Activated T-cell treated with anti-CD3 and anti-CD28 coated beads for 24 hours (primary cell): Measurements from ENCODE around the gene SEC22B.
"Not testable (repeated sequence)": the region's sequence is repeated elsewhere in the genome, so short reads cannot be mapped to it uniquely, and the experiment has no call there.

Source experiments
- DNase-seq: peaks from one replicate; pipeline ENCODE4 v3.0.0-alpha.2; 2020; ENCODE audit warnings: low read depth

The SEC22B gene

DNA sequence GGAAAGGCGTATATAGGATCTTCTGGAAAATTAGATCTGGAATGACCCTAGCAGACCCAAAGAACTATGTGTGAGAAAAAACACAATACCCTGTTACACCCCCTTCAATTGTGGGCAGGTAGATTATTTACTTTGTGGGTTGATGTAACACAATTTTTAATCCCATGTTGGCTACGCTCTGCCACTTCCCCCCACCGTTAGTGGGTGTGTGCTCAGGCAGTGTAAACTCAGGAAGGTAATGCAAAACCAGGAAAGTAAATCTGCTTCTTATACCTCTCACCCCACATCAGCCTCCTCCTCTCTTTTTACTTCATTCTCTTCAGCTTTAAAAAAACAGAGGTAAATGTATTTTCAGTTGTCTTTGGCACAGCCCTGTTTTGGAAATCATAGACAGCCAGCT lies 63.2 kb downstream of the SEC22B start:
- not testable (repeated sequence) for DNase-seq

DNA sequence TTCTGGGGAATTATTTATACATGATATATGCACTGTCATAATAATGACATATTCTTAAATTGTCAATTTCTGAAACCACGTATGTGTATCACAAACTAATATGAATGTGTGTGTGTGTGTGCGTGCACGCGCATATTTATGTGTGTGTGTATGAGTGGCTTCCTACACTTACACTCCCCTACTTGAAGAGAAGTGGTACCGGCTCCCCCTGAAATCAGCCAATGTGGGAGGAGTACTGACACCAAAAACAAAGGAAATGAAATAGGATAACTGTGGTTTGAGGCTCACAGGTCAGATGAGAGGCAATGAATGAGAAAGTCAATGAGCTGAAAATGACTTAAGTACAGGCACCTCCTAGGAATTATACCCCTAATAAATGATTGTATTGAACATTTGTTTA lies 64.1 kb downstream of the SEC22B start:
- DNase-seq, result not testable (repeated sequence)

DNA sequence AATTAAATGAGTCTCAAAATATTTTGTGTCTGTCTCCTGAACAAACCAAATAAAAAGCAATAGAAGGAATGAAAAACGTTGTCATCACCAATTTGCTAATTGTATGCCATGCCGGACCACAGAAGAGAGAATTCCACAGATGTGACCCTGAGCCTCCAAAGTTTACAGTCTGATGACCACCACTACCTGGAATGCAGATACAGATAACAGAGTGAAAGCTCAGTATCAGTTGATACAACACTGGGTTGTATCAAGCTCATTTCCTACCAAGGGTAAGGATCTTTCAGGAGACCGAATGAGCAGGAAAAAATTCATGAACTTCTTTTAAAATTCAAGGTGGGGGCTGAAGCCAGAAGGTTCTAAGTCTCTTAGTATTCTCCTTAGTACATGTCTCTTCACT lies 64.5 kb downstream of the SEC22B start:
- DNase-seq, result not testable (repeated sequence)

DNA sequence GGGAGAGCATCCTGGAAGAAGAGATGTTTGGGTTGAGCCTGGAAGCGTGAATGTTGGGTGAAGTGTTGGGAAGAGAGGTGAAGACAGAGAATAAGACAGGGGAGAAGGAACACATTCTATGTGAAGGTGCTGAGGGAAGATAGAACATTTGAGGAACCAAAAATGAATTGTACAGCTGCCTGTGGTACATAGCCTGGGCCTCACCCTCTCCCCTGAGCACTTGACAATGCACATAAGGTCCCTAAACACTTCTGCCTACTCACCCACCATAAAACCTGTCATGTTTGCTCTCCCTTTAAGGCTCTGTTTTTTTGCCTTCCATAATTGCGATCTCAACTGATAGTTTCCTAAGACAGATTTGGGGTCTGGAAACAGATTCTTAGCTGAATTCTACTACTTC lies 65.3 kb downstream of the SEC22B start:
- DNase-seq, result not testable (repeated sequence)

DNA sequence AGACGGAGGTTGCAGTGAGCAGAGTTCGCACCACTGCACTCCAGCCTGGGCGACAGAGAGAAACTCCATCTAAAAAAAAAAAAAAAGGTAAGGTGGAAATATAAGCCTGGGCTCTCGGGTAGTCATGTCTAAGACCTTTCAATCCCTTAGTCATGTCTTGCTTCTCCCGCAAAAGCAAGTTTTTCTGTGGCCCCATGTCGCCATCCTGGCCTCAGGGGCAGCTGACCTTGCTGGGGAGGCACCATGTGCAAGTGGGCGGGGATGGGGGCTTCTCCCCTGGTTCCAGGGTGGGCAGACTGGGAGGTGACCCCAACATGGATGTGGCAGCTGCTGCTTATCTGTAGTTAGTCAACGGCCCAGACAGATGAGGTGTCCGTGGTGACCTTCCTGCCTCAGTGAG lies 66.7 kb downstream of the SEC22B start:
- DNase-seq, result not testable (repeated sequence)

DNA sequence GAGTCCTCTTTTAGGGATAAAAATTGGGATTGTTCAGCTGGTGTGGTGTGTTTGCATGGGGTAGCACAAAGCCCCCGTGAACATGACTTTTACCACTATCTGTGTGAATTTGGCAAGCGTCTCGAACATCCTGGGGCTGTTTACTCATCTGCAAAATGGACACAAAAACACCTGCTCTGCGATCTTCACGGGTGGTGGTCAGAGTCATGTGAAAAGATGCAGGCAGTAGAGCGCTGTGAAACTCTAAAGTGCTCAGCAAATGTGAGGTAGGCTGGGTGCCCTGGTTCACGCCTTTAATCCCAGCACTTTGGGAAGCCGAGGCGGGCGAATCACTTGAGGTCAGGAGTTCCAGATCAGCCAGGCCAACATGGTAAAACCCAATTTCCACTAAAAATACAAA lies 67.1 kb downstream of the SEC22B start:
- DNase-seq, result not testable (repeated sequence)

DNA sequence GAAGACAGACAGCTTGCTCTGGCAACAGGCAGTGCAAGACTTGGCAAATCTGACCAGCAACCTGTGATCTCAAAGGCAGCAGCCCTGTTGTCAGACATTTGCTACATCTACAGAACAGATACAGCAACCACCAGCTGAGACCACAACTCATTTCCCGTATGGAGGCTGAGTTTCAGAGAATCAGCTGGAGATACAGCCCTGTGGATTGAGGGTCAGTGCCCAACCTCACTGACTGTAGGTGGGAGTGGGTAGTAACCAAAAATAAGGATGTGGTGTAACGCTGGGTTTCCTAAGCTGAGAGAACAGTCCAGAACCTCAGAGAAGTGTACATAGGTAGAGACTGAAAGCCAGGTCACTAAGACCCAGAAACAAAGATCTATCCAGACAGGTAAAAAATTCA lies 71.0 kb downstream of the SEC22B start:
- not testable (repeated sequence) for DNase-seq

DNA sequence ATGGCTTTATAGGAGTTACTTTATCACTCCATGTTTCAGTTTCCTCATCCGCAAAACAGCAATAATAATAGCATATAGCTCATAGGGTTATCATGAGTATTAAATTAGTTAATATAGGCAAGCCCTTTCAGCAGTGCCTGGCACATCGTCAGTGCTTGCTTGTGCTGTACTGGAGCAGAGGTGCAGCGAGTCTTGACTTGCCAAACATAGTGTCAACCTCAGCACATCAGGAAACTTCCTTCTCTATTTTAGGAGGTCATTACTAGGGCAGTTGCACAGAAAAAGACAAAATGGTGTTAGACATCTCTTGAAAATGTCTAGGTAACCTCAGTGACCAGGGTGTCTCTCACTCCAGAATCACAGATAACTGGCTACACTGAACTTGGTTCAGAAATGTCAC lies 72.6 kb downstream of the SEC22B start:
- not testable (repeated sequence) for DNase-seq

DNA sequence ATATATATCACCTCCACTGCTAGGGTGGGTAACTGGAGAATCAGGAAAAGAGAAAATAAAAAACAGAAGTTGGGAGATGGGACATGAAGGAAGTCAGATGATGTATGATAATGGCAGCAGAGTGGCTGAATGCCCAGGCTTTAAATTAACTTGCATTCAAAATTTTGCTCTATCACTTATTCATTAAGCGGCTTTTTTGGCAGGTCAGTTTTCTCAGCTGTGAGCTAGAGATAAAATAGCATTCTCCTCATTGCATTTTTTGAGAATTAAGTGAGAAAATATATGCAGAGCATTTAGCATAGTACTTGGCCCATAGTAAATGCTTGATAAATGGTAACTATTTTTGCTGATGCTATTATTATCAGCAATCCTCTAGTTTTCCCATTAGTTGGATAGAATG lies 74.7 kb downstream of the SEC22B start:
- DNase-seq, result not testable (repeated sequence)
